Suprapubic skin (tissue), 4 donors: ENCODE data around the gene SLC44A1. TPM values are rescaled to one million over a fixed set of nuclear protein-coding genes. Genes with fewer than 3 reads are reported as not detected.

Experiments used
- DNase-seq, 2 donors: peaks; one replicate each; pipeline ENCODE4 v3.0.0-alpha.2; 2019; ENCODE audit warnings: low spot score in 2 of 2
- H3K27ac ChIP-seq: fragments of 200-600 bp; sonication (generic); one replicate; pipeline ENCODE4 v1.5.1; 2019
- H3K27me3 ChIP-seq: fragments of 200-600 bp; sonication (generic); one replicate; pipeline ENCODE4 v1.5.1; 2019
- H3K36me3 ChIP-seq: fragments of 200-600 bp; sonication (generic); one replicate; pipeline ENCODE4 v1.5.1; 2019
- H3K4me1 ChIP-seq: fragments of 200-600 bp; sonication (generic); one replicate; pipeline ENCODE4 v1.5.1; 2019
- H3K4me3 ChIP-seq: fragments of 200-600 bp; sonication (generic); one replicate; pipeline ENCODE4 v1.5.1; 2019; ENCODE audit warnings: mild to moderate bottlenecking
- H3K9me3 ChIP-seq: fragments of 200-600 bp; sonication (generic); one replicate; pipeline ENCODE4 v1.5.1; 2019
- EP300 ChIP-seq: sonication (generic); formaldehyde crosslinking; IDR thresholded peaks from one replicate; pipeline ENCODE4 v1.6.1; 2017; ENCODE audit warnings: antibody characterized with exemption
- POLR2A ChIP-seq, 2 donors: fragments of 450-650 bp; IDR thresholded peaks; one replicate each; pipeline ENCODE4 v1.6.1; 2017; ENCODE audit warnings: antibody characterized with exemption in 2 of 2, mild to moderate bottlenecking in 2 of 2, moderate library complexity in 2 of 2
- POLR2AphosphoS5 ChIP-seq, 3 donors: sonication (generic); formaldehyde crosslinking; IDR thresholded peaks; one replicate each; pipeline ENCODE4 v1.6.1; 2017; ENCODE audit warnings: antibody characterized with exemption in 3 of 3
- WGBS: methylation state at CpG from one replicate; pipeline ENCODE4 v1.1.5; 2018; 5-methylcytosine and 5-hydroxymethylcytosine counted together
- total RNA-seq, 4 donors: library from RNA; depleted of rRNA; stranded (reverse); fragments of >200 nt; gene quantifications; one replicate each; pipeline ENCODE4 v1.1.0, GENCODE V29; 2016
- TF ChIP-seq, protein P1 (sequence below), 2 donors: fragments of 200-600 bp in 1 of 2; fragments of 450-650 bp in 1 of 2; sonication (generic) in 1 of 2; IDR thresholded peaks; one replicate each; pipeline ENCODE4 v1.5.1; 2016 to 2019; ENCODE audit warnings: antibody characterized with exemption in 2 of 2, mild to moderate bottlenecking in 1 of 2, moderate library complexity in 1 of 2

The SLC44A1 gene
- total RNA-seq, 4 donors from 2014 or later = 36.2 to 79.0 (median 57.2) TPM

DNA sequence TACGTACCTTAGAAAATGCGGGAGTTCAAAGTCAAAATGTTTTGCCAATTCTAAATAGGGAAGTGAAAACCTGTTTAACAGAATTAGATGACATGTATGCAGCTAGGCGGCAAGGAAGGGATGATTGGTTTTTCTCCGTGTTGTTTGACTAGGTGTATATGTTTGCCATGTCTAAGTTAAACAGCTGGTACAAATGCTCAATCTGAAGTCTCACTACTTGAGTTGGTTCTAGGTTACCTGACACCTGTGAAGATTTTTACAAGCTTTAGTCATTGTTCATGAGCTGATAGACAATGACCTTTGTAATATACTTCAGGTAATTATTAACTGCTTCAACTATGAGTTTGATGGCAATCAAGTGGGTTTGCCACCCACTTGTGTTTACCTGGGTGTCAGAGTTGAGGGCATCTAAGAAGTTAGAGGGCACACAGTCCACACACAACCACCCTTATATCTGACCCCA, 74.3 kb downstream of the SLC44A1 start:
- WGBS = 85% methylated on average over 4 of the region's 4 CpGs
- Histone ChIP-seq H3K27ac (no peak overlapping the region), H3K4me1 (no peaks in the 10 kb centered on the region), H3K4me3 (no peak overlapping the region), H3K27me3 (no peaks in the 10 kb centered on the region), H3K36me3 (peaks cover 4% of the 10 kb centered on the region), H3K9me3 (no peaks in the 10 kb centered on the region)
- DNase-seq = no peak
- no peak for TF ChIP-seq EP300
- no peak for TF ChIP-seq POLR2A (IDR thresholded peaks at IDR 0.05)
- TF ChIP-seq, protein P1, sequence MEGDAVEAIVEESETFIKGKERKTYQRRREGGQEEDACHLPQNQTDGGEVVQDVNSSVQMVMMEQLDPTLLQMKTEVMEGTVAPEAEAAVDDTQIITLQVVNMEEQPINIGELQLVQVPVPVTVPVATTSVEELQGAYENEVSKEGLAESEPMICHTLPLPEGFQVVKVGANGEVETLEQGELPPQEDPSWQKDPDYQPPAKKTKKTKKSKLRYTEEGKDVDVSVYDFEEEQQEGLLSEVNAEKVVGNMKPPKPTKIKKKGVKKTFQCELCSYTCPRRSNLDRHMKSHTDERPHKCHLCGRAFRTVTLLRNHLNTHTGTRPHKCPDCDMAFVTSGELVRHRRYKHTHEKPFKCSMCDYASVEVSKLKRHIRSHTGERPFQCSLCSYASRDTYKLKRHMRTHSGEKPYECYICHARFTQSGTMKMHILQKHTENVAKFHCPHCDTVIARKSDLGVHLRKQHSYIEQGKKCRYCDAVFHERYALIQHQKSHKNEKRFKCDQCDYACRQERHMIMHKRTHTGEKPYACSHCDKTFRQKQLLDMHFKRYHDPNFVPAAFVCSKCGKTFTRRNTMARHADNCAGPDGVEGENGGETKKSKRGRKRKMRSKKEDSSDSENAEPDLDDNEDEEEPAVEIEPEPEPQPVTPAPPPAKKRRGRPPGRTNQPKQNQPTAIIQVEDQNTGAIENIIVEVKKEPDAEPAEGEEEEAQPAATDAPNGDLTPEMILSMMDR (IDR thresholded peaks at IDR 0.05) = no peak
- no peak for TF ChIP-seq POLR2AphosphoS5 (IDR thresholded peaks at IDR 0.05)

DNA sequence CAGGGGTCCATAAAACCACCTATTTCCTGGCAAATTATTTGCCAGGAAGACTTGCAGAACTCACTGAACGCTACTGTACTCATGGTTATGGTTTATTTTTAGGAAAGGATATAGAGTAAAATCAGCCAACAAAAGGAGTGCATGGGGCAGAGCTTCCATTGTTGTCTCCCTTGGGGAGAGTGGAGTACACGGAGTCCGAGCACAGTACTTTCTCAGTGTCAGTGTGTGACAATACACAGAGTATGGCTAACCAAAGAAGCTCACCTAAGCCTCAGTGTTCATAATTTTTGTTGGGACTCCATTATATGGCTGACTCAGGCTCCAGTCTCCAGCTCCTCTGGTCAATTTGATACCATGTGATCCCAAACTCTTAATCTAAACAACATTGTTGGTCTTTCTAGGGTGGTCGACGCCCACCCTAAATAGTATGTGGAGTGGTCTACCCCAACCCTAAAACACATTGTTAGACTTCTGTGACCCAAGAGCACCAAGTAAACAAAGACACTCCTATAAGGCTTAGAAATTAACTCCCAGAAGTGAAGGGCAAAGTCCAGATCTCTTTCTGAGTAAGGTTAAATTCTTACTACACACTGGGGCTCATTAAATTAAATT, 74.9 kb downstream of the SLC44A1 start:
- TF ChIP-seq, protein P1 (IDR thresholded peaks at IDR 0.05) = no peak
- no peak for TF ChIP-seq EP300
- TF ChIP-seq POLR2A (IDR thresholded peaks at IDR 0.05) = no peak
- Histone ChIP-seq H3K36me3 (peaks cover 4% of the 10 kb centered on the region), H3K27me3 (no peaks in the 10 kb centered on the region), H3K4me1 (no peaks in the 10 kb centered on the region), H3K9me3 (no peaks in the 10 kb centered on the region), H3K27ac (no peak overlapping the region), H3K4me3 (no peak overlapping the region)
- no peak for DNase-seq
- 94% methylated on average over 5 of the region's 5 CpGs for WGBS

DNA sequence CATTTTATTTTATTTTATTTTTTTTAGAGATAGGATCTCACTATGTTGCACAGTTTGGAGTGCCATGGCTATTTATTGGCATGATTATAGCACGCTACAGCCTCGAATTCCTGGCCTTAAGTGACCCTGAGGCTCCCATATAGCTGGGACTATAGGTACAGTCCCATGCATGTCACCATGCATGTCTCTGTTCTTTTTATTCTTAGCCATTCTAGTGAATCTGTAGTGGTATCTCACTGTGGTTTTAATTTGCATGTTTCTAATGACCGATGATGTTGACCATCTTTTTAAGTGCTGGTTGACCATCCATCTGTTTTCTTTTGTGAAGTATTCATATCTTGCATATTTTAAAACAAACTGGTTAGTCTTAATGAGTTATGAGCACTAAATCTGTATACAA, 76.1 kb downstream of the SLC44A1 start:
- Histone ChIP-seq H3K4me3 (no peak overlapping the region), H3K36me3 (peaks cover 4% of the 10 kb centered on the region), H3K27me3 (no peaks in the 10 kb centered on the region), H3K27ac (no peak overlapping the region), H3K4me1 (no peaks in the 10 kb centered on the region), H3K9me3 (no peaks in the 10 kb centered on the region)
- DNase-seq = no peak
- 89% methylated on average over 3 of the region's 3 CpGs for WGBS
- TF ChIP-seq, protein P1 (IDR thresholded peaks at IDR 0.05) = no peak
- no peak for TF ChIP-seq POLR2AphosphoS5 (IDR thresholded peaks at IDR 0.05)
- no peak for TF ChIP-seq POLR2A (IDR thresholded peaks at IDR 0.05)
- TF ChIP-seq EP300 = no peak

DNA sequence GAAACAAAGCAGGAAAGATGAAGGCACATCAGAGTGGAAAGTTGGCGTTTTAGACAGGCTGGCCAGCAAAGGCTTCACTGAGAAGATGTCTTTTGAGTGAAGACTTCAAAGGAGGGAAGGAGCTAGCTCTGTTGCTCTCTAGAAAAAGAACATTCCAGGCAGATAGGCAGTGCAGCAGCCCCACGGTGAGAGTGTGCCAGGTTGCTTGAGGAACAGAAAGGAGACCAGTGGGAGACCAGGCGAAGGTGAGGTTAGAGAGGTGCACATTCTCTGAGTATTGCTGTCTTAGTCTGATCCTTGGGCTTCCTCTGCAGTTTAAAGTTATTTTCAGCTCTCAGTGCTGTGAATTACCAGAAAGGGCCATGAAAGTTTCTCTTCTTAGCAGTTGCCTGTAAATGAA, 83.8 kb downstream of the SLC44A1 start:
- 91% methylated on average over 3 of the region's 3 CpGs for WGBS
- TF ChIP-seq, protein P1 (IDR thresholded peaks at IDR 0.05) = no peak
- TF ChIP-seq EP300 = no peak
- TF ChIP-seq POLR2A (IDR thresholded peaks at IDR 0.05) = no peak
- no peak for TF ChIP-seq POLR2AphosphoS5 (IDR thresholded peaks at IDR 0.05)
- peaks cover 25% of the 10 kb centered on the region for H3K4me1 ChIP-seq
- no peak overlapping the region for H3K27ac ChIP-seq
- H3K9me3 ChIP-seq = no peaks in the 10 kb centered on the region
- DNase-seq = no peak
- H3K36me3 ChIP-seq = no peaks in the 10 kb centered on the region
- no peaks in the 10 kb centered on the region for H3K27me3 ChIP-seq
- H3K4me3 ChIP-seq = no peak overlapping the region

DNA sequence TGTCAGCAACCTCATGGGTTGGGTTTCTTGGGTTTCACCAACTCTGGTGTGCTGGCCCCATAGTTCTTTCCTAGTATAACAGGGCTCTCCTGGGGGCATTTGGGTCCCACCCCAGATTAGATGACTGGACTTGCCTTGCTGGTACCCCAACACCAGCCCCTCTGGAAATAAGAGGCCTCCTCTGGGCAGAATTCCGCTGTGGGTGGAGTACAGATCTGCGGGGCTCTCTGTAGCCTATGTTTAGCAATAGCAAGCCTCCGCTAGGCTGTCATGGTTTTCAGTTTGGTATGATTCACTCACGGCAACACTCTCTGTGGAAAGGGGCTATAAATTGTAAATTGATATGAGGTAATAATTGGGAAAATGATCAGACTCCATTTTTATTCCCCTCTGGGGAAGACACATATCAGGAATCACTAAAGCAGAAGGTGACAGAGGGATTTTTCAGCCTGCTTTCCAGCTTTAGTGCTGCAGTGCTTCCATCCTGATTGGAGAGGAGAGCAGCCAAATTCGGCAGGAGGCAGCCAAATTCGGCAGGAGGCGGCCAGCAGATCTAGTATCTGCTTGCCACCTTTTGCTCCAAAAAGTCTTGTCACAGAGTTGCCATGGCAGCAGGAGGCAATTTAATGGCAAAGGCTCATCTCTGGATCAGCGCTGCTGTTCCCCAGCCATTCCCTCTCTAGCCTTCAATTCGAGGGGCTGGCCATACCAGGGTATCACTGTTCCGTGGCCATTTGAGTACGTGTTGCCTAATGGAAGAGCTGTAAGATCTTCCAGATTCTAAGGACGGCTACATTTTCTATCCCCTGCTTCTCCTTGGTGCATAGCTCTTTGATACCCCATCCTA, 84.6 kb downstream of the SLC44A1 start:
- 65% methylated on average over 12 of the region's 12 CpGs for WGBS
- H3K27ac ChIP-seq = peak overlapping the region; percentile 39
- H3K4me3 ChIP-seq = no peak overlapping the region

More for the DNA sequence above, 84.6 kb downstream of the SLC44A1 start:
- peaks cover 25% of the 10 kb centered on the region for H3K4me1 ChIP-seq
- DNase-seq = peak in 1 of 2 donors; percentile 63
- no peaks in the 10 kb centered on the region for H3K36me3 ChIP-seq
- H3K9me3 ChIP-seq = no peaks in the 10 kb centered on the region
- H3K27me3 ChIP-seq = no peaks in the 10 kb centered on the region
- TF ChIP-seq POLR2A (IDR thresholded peaks at IDR 0.05) (no peak), EP300 (no peak), POLR2AphosphoS5 (IDR thresholded peaks at IDR 0.05) (no peak)
- TF ChIP-seq, protein P1 (IDR thresholded peaks at IDR 0.05) = no peak
